ENCODE data around the gene GRWD1. TPM values are rescaled to one million over a fixed set of nuclear protein-coding genes. Genes with fewer than 3 reads are reported as not detected.

GRWD1 gene
- 34.2 and 35.7 TPM in 2 replicates for total RNA-seq

DNA sequence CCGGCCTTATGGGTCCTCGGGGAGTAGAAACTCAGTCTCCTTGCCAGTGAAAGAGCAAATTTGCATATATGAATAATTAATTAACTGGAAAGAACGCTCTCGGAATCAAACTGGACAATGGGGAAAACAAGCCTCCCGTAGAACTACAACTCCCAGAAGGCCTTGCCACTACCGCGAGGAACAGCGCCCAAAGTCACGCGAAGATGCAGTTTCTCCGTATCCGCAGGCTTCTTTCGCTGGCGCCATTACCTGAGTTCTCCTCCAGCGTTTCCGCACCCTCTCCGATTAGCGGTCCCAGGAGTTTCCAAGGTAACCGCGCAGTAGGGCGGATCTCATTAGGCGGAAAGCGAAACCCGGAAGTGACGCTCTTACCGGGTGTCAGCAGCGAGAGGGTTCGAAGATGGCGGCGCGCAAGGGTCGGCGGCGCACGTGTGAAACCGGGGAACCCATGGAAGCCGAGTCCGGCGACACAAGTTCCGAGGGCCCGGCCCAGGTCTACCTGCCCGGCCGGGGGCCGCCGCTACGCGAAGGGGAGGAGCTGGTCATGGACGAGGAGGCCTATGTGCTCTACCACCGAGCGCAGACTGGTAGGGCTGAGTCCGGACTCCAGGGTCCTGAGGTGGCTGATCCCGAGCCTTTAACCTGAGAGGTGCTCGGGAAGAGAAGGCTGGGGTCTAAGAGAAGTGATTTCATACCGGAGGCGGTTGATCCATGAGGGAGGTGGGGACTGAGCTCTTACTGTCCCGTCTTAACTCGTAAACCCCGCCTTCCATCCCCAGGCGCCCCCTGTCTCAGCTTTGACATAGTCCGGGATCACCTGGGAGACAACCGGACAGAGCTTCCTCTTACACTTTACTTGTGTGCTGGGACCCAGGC lies at the start of gene GRWD1:
Gene GRWD1 (plus strand): TSS at position 378 of the 876 bp plus-strand sequence. CDS start 23 bp downstream, at position 401.
- peak; percentile 82 for DNase-seq (ENCODE audit: extremely low read depth, low read depth, low spot score)

DNA sequence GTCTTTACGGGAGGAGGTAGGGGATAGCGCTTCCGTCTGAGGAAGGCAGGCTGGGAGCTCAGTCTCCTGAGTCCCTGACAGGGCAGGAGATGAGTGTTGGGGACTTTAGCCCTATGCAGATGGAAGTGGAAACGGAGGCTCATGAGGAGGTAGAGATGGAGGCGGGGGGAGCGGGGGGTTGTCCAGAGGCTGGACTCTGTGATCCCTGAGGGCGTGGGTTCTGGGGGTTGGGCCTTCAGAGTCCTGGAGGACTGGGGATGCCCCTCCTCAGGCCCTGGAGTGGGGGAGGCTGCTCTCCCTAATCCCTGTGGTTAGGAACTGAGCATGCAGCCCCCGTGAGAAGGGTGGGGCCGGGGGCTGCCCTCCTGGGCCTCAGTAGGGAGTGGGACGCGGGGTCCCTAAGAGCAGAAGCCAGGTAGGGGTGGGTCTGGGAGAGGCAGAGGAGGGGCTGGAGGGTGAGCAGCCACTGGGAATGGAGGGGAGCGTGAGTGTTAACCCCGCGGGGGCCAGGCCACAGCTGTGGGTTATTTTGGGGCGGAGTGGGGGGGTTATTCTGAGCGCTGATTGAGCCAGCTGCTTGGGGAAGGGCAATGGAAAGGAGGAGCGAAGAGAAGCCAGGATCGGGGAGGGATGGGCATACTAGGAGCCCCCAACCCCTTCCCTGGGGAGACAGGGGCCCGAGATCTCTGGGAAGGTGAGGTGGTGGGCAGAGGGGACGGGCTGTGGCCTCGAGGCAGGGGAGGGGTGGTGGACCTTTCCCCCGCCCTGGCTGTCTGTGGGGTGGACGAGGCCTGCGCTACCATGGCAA lies 49.6 kb upstream of the GRWD1 start:
- DNase-seq (ENCODE audit: extremely low read depth, low read depth, low spot score), result no peak

DNA sequence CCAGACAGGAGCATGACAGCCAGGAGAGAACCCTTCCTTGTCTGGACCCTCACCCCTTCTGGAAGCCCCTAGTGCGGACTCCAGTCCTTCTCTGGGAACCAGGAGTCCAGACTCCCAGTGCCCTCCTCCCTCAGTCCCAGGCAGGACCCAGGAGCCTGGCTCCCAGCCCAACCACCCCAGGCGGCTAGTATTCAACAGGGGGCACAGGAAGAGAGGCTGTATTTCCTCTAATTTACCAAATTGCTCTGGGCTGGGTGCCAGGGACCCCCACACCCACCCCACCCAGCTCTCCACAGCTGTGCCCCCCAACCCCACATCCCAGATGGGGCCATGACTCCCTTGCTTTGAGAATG lies 49.0 kb upstream of the GRWD1 start:
- DNase-seq (ENCODE audit: extremely low read depth, low read depth, low spot score), result no peak

DNA sequence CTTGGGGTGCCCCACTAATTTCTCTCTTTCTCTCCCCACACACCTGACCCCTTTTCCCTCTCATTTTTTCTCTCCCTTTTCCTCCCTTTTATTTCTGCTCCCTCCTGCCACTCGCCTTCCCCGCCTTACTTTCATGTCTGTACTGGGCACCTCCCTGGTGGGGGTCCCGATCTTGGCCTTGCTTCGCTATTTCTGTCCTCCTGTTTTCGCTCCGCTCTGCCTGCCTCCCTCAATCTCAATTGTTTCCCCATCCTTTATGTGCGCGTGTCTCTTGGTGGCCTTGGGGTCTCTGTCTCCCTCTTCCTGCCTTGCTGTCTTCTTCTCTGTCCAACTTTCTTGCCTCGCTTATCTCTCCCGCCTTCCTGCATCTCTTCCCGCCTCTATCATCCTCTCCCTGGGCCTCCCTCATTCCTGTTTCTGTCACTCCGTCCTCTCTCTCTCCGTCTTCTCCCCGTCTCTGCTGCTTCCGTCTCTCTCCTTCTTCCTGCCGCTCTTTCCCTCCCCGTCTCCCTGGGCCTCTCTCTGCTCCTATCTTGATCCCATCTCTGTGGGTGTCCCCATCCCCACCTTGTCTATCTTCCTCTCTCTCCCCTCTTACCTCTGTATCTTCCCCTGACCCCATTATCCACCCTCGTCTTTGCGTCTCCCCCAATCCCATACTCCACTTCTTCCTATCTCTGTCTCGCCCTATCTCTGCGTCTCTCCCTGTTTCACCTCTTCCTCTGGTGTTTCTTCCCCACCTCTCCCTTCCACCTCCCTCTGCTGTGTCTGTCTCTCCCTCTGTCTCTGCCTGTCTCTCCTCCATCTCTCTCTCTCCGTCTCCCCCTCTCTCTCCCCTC lies 48.3 kb upstream of the GRWD1 start:
- DNase-seq (ENCODE audit: extremely low read depth, low read depth, low spot score), result no peak

DNA sequence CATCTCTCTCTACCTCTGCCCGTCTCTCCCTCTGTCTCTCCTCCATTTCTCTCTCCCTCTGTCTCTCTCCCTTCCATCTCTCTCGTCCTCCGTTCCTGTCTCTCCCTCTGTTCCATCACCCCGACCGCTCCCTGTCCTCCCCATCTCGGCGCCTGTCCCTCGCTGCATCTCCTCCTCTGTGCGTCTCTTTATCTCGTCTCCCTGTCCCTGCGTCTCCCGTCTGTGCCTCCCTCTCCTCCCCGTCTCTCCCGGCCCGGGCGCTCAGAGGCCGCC lies 47.7 kb upstream of the GRWD1 start:
- DNase-seq (ENCODE audit: extremely low read depth, low read depth, low spot score), result no peak

DNA sequence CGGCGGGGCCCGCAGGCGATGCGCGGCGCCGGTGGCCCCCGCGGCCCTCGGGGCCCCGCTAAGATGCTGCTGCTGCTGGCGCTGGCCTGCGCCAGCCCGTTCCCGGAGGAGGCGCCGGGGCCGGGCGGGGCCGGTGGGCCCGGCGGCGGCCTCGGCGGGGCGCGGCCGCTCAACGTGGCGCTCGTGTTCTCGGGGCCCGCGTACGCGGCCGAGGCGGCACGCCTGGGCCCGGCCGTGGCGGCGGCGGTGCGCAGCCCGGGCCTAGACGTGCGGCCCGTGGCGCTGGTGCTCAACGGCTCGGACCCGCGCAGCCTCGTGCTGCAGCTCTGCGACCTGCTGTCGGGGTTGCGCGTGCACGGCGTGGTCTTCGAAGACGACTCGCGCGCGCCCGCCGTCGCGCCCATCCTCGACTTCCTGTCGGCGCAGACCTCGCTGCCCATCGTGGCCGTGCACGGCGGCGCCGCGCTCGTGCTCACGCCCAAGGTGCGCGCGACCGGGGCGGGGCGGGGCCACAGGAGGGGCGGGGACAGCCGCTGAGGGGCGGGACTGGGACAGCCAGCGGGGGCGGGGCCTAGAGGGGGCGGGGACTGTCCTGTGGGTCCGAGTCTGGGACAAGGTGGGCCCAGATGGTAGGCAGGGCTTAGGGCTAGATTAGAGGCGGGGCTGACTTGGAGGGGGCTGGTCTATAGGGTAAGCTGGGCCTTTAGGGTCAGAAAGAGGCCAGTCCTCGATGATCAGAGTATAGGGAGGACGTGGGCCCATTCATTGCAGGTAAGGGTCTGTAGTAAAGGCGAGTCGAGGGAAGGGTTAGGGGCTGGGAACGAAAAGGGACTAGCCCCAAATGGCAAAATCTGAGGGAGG lies 47.2 kb upstream of the GRWD1 start:
- no peak for DNase-seq (ENCODE audit: extremely low read depth, low read depth, low spot score)

DNA sequence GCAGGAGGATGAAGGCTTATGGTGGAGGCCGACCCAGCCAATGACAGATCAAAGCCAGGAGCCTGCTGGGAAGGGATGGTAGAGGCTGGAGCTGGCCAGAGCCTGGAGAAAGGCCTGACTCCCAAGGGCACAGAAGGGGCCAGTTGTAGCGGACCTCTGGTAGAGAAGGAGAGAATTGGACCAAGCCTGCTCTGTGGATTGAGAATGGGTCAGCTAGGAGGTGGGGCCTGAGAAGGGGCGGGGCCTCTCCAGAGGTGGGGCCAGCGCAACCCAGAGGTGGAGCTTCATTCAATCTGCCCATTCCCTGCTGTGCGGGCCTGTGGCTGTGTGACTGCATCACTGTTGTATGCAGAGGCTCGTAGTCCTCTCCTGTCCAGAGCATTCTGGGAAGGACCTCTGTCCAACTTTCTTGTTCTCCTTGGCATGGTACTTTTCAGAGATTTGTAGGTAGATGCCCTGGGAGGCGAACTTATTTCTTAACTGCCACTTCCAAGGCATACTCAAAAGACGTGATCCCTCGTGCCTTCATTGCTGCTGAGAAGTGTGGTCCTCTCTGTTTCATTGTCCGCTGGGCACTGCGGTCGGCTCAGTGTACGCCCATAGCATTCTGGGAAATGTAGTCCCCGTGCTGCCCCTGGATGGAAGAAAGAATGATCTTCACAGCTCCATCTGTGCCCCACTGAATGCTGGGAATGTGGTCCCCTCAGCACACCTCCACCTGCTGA lies 45.6 kb upstream of the GRWD1 start:
- DNase-seq (ENCODE audit: extremely low read depth, low read depth, low spot score), result no peak

DNA sequence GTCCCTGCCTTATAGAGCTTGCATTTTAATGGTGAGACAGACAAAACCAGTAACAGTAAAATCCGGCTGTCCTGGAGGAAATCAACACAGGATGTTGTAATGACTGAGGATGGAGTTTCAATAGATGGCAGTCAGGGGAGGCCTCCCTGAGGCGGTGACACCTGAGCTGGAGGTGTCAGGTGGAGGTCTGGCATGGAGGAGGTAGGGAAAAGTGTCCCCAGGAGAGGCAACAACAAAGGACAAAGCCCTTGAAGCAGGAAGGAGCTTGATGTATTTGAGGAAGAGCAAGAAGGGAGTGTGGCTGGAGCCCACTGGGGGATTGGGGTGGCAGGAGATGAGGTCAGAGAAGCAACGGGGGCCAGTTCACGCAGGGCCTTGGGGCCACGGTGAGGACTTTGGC lies 44.5 kb upstream of the GRWD1 start:
- no peak for DNase-seq (ENCODE audit: extremely low read depth, low read depth, low spot score)

DNA sequence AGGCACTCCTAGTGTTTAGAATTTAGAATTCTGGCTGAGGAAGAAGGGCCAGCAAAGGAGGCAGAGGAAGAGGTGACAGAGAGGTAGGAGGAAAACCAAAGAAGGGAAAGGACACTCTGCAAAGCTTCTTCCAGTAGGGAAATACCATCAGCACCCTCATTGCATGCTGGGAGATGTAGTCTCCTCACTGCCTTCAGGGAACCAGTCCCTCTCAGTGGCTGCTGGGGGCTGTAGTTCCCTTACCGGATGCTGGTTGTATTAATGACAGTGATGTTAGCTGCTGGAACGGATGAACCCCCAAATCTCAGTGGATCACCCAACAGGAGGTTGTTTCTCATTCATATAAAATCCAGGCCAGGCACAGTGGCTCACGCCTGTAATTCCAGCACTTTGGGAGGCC lies 42.2 kb upstream of the GRWD1 start:
- DNase-seq (ENCODE audit: extremely low read depth, low read depth, low spot score), result no peak

DNA sequence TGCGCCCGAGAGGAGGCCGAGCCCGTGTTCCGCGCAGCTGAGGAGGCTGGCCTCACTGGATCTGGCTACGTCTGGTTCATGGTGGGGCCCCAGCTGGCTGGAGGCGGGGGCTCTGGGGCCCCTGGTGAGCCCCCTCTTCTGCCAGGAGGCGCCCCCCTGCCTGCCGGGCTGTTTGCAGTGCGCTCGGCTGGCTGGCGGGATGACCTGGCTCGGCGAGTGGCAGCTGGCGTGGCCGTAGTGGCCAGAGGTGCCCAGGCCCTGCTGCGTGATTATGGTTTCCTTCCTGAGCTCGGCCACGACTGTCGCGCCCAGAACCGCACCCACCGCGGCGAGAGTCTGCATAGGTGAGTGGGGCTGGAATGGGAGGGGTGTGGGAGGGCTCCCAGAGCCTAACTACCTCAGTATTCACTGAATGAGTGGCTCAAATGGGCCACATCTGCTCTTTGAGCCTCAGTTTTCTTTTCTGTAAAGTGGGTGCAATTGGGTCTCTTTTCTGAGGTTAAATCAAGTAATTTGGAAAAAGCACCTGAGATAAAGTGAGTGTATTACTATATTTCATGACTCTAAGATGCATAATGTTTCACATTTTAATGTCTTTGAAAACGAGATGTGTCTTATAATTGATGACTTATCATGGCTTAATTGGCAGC lies 40.6 kb upstream of the GRWD1 start:
- no peak for DNase-seq (ENCODE audit: extremely low read depth, low read depth, low spot score)

DNA sequence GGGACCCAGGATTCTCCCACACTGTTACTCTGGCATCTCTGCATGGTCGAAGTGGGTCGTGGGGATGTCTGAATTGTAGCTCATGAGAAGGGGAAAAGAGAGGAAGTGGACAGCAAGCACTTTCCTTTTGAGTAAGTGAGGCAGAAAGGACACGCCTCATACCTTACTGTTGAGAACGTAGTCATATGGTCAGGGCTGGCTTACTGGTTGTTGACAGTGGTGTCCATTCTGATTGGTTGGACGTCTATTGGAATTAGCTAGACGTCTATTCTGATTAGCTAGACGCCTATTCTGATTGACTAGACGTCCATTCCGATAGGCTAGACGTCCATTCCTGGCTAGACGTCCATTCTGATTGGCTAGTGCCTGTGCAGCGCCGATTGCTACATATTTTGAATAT lies 39.9 kb upstream of the GRWD1 start:
- DNase-seq (ENCODE audit: extremely low read depth, low read depth, low spot score), result no peak

DNA sequence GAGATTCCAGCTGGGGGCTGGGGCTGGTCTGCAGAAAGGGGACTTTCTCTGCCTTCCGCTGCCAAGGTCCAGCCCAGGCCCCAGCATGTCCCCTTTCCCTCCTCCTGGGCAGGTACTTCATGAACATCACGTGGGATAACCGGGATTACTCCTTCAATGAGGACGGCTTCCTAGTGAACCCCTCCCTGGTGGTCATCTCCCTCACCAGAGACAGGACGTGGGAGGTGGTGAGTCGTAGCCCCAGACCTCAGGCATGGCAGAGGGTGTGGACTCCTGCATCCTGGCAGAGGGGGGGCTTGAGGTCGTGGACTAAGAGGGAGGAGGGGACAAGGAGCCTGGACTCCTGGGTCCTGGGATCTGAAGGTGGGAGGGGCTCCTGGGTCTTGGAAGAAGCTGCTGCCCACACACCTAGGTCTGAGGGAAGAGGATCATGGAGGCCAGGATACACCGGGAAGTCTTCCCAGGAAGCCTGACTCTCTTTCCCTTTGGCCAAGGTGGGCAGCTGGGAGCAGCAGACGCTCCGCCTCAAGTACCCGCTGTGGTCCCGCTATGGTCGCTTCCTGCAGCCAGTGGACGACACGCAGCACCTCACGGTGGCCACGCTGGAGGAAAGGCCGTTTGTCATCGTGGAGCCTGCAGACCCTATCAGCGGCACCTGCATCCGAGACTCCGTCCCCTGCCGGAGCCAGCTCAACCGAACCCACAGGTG lies 31.8 kb upstream of the GRWD1 start:
- DNase-seq (ENCODE audit: extremely low read depth, low read depth, low spot score), result no peak

DNA sequence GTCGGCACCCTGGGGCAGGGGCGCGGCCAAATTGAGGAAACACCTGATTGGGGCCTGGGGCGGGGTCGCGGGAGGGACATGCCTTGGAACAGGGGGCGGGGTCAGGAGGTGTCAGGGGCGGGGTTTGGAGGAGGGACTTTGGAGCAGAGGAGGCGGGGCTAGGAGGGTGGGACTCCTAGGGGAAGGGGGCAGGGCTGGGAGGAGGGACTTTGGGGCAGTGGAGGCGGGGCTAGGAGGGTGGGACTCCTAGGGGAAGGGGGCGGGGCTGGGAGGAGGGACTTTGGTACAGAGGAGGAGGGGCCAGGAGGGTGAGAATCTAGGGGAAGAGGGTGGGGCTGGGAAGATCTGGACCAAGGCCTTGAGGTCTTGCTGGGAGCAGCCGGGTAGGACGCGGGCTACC lies 30.4 kb upstream of the GRWD1 start:
- DNase-seq (ENCODE audit: extremely low read depth, low read depth, low spot score), result no peak

DNA sequence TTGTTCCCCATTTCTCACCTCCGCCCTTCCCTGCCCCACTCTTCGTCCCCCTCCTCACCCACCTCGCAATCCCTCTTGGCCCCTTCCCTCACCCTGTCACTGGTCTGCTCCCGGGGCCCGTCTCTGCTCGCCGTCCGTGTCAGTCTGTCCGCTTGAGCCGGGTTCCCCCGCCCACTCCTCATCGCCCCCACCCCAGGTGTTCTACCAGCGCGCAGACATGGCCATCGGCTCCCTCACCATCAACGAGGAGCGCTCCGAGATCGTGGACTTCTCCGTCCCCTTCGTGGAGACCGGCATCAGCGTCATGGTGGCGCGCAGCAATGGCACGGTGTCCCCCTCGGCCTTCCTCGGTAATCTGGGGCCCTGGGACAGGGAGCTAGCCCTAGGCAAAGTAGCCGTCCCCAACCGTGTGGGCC lies 30.0 kb upstream of the GRWD1 start:
- DNase-seq (ENCODE audit: extremely low read depth, low read depth, low spot score), result no peak

DNA sequence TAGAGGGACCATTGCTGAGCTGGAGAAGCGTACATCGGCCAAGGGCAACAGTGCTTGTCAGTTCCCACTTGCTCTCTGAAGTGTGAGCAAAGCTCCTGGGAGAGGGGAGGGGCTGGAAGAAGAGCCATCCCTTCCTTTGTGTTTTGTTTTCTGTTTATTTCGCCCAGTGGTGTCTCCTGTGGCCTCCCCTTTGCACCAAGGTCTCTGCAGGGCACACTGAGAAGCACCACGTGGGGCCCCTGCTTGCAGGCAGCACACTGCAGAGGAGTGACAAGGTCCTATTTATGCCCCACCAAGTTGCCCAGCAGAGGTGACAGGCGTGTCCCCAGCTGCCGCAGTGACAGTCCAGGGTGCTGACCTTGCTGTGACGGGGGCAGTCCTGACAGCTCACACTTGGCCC lies 28.4 kb upstream of the GRWD1 start:
- DNase-seq (ENCODE audit: extremely low read depth, low read depth, low spot score), result no peak

DNA sequence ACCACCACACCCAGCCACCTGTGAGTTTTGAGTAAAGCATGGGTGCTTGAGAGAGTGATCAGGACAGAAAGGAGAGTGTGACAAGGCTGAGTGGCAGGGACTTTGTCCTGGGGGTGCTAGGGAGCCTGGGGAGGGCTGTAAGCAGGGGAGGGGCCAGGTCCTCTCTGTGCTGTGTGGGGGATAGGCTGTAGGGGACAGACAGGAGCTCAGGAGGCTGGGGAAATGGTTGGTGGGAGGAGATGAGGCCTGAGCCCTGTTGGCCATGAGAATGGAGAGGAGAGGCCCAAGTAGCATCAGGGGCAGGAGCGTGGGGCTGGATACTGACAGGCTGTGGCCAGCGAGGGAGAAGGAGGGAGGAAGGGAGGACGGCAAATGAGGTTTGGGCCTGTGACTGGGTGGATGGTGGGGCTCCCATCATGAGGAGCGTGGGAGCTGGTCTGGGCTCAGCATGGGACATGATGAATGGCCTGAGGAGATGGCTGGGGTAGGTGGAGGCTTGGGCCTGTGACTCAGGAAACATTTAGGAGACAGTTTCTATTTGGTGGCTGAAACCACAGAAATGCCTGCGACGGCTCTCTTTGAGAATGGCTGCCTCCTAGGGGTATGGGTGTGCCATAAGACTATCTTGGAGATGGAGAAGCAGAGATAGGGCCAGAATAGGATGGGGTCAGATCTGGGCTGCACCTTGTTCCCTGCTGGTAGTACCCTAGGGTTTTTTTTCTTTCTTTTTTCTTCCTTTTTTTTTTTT lies 27.3 kb upstream of the GRWD1 start:
- DNase-seq (ENCODE audit: extremely low read depth, low read depth, low spot score), result no peak

DNA sequence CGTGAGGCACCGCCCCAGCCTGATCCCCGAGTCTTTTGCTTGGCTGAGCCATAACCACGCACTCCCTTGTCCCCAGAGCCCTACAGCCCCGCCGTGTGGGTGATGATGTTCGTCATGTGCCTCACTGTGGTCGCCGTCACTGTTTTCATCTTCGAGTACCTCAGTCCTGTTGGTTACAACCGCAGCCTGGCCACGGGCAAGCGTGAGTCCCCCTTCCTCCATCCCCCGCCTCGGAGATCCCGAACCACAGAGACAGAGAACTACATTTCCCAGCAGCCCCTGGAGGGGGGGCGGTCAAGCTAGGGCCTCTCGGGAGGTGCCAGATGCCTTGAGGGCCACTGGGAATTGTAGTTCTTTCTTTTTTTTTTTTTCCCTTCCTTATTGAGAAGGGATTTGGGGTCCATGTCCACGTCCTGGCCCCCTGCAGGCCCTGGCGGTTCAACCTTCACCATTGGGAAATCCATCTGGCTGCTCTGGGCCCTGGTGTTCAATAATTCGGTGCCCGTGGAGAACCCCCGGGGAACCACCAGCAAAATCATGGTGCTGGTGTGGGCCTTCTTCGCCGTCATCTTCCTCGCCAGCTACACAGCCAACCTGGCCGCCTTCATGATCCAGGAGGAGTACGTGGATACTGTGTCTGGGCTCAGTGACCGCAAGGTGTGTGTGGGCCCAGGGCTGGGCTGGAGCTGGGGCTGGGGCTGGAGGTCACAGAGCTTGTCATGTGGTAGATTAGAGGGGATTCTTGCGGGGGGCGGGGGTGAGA lies 26.4 kb upstream of the GRWD1 start:
- no peak for DNase-seq (ENCODE audit: extremely low read depth, low read depth, low spot score)

All from glomerular endothelial cell (primary cell).